Effector memory CD4-positive, alpha-beta T cell (primary cell): ENCODE data around the gene TEKT3.

ENCODE experiments used
- DNase-seq, 3 donors: peaks; one replicate each; pipeline ENCODE4 v3.0.0-alpha.2; 2020
- H3K27ac ChIP-seq: 2 replicates; pipeline ENCODE4 v1.7.0; 2013; ENCODE audit warnings: mild to moderate bottlenecking, low read length, moderate library complexity; ENCODE audit not compliant: insufficient read depth, poor library complexity, severe bottlenecking
- H3K27me3 ChIP-seq: replicated peaks from 2 replicates; pipeline ENCODE4 v1.7.0; 2013; ENCODE audit warnings: mild to moderate bottlenecking, low read length; ENCODE audit not compliant: insufficient read depth, control insufficient read depth, poor library complexity, severe bottlenecking
- H3K36me3 ChIP-seq: 2 replicates; pipeline ENCODE4 v1.7.0; 2013; ENCODE audit warnings: mild to moderate bottlenecking, low read length, moderate library complexity; ENCODE audit not compliant: control insufficient read depth, insufficient read depth
- H3K4me1 ChIP-seq: 2 replicates; pipeline ENCODE4 v1.7.0; 2013; ENCODE audit warnings: low read length, mild to moderate bottlenecking; ENCODE audit not compliant: control insufficient read depth, insufficient read depth, poor library complexity, severe bottlenecking
- H3K4me3 ChIP-seq: 2 replicates; pipeline ENCODE4 v1.7.0; 2013; ENCODE audit warnings: low read length, low read depth, mild to moderate bottlenecking; ENCODE audit not compliant: insufficient read depth, poor library complexity, severe bottlenecking
- H3K9me3 ChIP-seq: 2 replicates; pipeline ENCODE4 v1.7.0; 2013; ENCODE audit warnings: mild to moderate bottlenecking, low read length, moderate library complexity; ENCODE audit not compliant: control insufficient read depth

TEKT3 gene

GRCh38 chr17:15262291-15263205 lies 78.8 kb downstream of the TEKT3 start:
- H3K27me3 ChIP-seq = peaks cover 20% of the 10 kb centered on the region
- H3K27ac ChIP-seq = no peak overlapping the region
- H3K4me3 ChIP-seq = no peak overlapping the region

DNA sequence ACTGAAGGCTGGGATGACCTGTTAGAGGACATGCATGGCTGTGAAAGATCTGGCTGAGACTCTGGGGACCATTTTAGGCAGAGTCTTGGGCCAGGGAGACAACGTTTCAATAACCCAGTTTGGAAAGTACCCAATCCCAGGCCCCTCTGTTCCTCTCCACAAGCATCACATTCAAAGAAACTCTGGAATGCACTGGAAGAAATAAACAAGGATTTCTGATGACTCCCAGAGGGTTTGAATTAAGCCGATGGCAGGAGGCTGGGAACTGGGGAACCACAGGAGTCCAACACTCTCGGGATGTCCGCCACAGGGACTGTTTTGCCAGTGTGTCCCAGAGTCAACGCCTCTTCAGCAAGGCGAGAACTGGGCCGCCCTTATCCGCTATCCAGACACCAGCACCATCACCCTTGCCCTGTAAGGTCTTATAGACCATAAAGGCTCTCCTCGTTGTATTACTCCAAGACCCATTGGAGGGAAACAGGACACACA lies 79.6 kb downstream of the TEKT3 start:
- Histone ChIP-seq H3K36me3 (no peaks in the 10 kb centered on the region), H3K4me1 (no peaks in the 10 kb centered on the region), H3K27ac (no peak overlapping the region), H3K27me3 (peaks cover 20% of the 10 kb centered on the region), H3K9me3 (no peaks in the 10 kb centered on the region), H3K4me3 (no peak overlapping the region)
- no peak for DNase-seq

More at GRCh38 chr17:15262291-15263205, 78.8 kb downstream of the TEKT3 start:
- Histone ChIP-seq H3K36me3 (no peaks in the 10 kb centered on the region), H3K4me1 (no peaks in the 10 kb centered on the region), H3K9me3 (no peaks in the 10 kb centered on the region)
- DNase-seq = no peak

GRCh38 chr17:15261258-15261801 lies 80.1 kb downstream of the TEKT3 start:
- H3K27me3 ChIP-seq = peaks cover 20% of the 10 kb centered on the region
- no peaks in the 10 kb centered on the region for H3K36me3 ChIP-seq
- no peaks in the 10 kb centered on the region for H3K9me3 ChIP-seq
- no peak for DNase-seq
- H3K27ac ChIP-seq = no peak overlapping the region
- H3K4me1 ChIP-seq = no peaks in the 10 kb centered on the region
- H3K4me3 ChIP-seq = no peak overlapping the region

GRCh38 chr17:15260376-15261257 lies 80.8 kb downstream of the TEKT3 start:
- peak; percentile 4 to 11 (median 10) for DNase-seq
- H3K36me3 ChIP-seq = no peaks in the 10 kb centered on the region
- H3K9me3 ChIP-seq = no peaks in the 10 kb centered on the region
- H3K4me1 ChIP-seq = no peaks in the 10 kb centered on the region
- peaks cover 20% of the 10 kb centered on the region for H3K27me3 ChIP-seq
- no peak overlapping the region for H3K27ac ChIP-seq
- peak overlapping the region; percentile 41 for H3K4me3 ChIP-seq

DNA sequence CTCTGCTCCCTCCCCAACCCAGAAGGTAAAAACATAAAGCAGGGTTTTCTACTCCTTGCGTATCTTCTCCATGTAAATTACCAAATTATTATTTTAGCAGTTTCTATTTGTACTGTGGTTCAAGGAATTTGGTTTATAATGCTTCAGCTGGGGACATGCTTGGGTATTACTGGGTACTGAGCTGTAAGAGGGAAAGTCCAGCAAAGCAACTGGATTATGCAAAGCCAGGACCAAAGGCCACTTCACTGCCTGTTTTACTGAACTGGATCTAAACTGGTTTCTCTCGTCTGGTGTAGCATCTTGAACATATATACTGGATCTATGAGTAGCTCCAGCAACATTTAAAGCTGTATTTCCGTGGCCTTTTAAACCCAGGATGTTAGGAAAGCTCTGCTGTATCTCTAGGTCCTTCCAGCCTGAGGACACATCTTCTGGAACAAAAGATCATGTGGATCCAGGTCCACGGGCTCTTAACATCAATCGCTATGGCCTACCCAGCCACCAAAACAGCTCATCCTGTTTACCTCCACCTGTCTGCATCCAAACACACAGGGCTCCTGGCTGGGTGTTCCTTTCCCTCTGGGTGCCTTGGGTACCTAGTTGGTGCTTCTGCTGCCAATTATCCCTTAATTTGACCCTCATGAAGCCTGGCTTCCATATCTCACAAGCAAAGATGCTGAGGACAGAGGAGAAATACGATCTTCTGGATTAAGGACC lies 83.4 kb downstream of the TEKT3 start:
- no peak overlapping the region for H3K27ac ChIP-seq
- H3K4me3 ChIP-seq = no peak overlapping the region
- H3K36me3 ChIP-seq = no peaks in the 10 kb centered on the region
- H3K27me3 ChIP-seq = peaks cover 18% of the 10 kb centered on the region
- no peaks in the 10 kb centered on the region for H3K9me3 ChIP-seq
- no peak for DNase-seq
- H3K4me1 ChIP-seq = no peaks in the 10 kb centered on the region

DNA sequence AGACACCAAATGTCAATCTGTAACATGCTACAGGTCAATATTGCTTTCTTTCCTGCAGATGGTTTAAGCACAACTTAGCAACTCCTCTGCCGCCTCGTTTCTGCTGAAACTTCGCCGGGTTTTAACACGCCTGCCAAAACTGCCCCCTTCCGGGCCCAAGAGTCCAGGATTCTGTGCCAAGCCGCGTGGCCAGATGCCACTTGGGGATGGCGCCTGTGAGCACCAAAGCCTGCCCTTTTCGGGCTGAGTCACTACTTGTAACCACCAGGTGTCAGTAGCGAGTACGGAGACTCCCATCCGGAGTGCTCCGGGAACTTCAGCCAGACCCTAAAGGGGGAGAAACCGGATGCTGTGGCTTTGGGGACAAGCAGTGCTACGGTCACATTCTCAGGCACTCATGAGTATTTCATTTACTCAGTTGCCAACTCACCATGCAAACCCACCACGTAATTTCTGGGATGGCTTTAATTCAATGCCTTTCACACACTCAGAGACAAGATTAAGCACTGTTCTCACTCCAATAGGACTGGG lies 84.1 kb downstream of the TEKT3 start:
- Histone ChIP-seq H3K9me3 (no peaks in the 10 kb centered on the region), H3K4me1 (no peaks in the 10 kb centered on the region), H3K36me3 (no peaks in the 10 kb centered on the region), H3K27ac (no peak overlapping the region), H3K27me3 (peaks cover 16% of the 10 kb centered on the region), H3K4me3 (no peak overlapping the region)
- DNase-seq = peak; percentile 12 to 30 (median 12)

GRCh38 chr17:15256689-15257088 lies 84.7 kb downstream of the TEKT3 start:
- Histone ChIP-seq H3K27ac (no peak overlapping the region), H3K9me3 (no peaks in the 10 kb centered on the region), H3K4me1 (no peaks in the 10 kb centered on the region), H3K27me3 (peaks cover 9% of the 10 kb centered on the region), H3K36me3 (no peaks in the 10 kb centered on the region), H3K4me3 (no peak overlapping the region)
- no peak for DNase-seq

DNA sequence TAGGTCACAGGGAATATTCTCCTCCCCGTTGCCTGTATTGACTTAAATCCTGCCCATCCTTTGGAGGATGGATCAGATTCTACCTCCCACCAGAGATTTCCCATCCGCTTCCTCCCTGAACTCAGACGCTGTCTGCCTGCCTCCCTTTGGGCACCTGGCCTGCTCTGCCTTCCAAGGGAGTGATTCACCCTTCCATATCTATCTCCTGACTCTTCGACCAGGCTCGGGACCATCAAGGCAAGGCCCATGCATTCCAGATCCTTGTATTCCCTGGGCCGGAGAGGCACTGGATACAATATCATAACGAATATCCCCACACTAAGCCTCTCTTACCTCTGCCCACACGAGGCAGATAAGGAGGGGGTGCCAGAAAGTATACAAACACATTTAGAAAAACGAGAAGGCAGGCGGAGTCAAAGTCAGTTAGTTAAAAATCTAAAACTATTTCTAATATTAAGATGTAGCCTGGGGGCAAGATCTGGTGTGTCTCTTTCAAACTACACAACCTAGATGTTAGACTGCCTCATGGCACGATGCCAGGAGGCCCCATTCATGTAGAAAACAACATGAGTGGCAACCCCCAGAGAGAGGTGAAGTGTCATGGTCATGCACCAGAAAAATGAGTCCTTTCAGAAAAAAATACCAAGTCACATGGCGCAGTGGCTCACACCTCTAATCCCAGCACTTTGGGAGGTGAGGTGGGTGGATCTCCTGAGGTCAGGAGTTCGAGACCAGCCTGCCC lies 85.5 kb downstream of the TEKT3 start:
- DNase-seq = no peak
- H3K4me1 ChIP-seq = no peaks in the 10 kb centered on the region
- no peak overlapping the region for H3K4me3 ChIP-seq
- H3K27me3 ChIP-seq = peaks cover 1% of the 10 kb centered on the region
- no peaks in the 10 kb centered on the region for H3K36me3 ChIP-seq
- no peak overlapping the region for H3K27ac ChIP-seq
- no peaks in the 10 kb centered on the region for H3K9me3 ChIP-seq
